GM21390 (cell line): ENCODE data around the gene NXN.
"Not testable (repeated sequence)": the region's sequence is repeated elsewhere in the genome, so short reads cannot be mapped to it uniquely, and the experiment has no call there.

Experiments used
- ATAC-seq: cut with Tn5 transposase; IDR thresholded peaks from one replicate; pipeline ENCODE4 v1.9.1; 2021; ENCODE audit not compliant: unreplicated experiment

NXN gene

DNA sequence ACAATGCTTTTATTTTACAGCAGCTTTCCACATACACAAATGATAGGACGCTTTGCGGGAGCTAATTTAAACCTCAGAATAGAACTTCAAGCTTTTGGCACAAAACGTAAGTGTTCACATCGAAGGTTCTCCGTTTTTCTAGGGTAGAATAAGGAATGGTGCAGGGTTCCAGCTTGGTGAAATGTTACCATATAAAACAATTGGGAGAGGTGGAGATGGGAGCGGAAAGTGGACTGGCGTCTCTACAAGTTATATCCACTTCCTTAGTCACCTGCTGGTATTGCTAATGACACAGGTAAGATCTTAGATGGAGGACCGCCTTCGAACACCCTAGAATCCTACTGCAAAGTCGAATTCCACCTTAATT, 1.7 kb upstream of the NXN start:
- ATAC-seq, result no peak

DNA sequence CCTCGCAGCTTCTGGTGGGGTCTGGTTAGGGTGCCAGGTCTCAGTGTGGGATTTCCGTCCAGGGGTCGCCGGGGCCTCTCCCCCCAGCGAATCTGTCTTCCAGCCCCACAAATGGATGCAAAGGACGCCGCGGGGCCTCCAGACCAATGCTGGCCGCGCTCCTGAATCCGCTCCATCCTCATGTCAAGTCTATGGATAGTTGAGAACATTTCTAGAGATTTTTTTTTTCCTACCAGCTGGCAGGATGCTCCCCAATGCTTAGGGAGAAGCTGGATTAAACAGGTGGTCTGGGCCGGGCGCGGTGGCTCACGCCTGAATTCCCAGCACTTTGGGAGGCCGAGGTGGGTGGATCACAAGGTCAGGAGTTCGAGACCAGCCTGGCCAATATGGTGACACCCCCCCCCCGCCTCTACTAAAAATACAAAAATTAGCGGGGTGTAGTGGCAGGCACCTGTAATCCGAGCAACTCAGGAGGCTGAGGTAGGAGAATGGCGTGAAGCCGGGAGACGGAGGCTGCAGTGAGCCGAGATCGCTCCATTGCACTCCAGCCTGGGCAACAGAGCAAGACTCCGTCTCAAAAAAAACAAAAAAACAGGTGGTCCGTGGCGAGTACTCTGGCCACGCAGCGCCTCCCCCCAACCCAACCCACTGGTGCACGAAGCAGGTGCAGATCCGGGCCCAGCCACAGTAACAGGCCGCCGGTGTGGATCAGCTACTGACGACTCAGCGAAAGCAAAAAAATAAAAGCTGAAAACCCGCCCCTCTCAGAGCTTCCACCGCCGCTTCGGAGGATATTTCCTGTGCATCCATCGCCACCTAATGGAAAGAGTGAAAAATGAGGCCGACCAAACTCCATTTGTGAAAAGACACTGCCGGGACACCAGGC, 1.1 kb upstream of the NXN start:
- ATAC-seq, result no peak

DNA sequence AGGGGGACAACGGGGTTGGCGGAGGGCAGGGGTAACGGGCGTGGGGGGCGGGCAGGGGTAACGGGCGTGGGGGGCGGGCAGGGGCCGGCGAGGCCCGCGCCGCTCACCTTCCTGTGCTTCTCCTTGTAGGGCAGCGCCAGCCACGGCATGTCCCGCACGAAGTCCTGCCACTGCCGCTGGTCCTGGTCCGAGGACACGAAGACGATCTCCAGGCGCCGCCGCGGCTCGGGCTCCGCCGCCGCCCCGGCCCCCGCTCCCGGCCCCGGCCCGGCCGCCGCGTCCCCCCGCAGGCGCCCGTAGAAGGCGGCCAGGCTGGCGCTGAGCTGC, 401 bp downstream of the NXN start:
- no peak for ATAC-seq

DNA sequence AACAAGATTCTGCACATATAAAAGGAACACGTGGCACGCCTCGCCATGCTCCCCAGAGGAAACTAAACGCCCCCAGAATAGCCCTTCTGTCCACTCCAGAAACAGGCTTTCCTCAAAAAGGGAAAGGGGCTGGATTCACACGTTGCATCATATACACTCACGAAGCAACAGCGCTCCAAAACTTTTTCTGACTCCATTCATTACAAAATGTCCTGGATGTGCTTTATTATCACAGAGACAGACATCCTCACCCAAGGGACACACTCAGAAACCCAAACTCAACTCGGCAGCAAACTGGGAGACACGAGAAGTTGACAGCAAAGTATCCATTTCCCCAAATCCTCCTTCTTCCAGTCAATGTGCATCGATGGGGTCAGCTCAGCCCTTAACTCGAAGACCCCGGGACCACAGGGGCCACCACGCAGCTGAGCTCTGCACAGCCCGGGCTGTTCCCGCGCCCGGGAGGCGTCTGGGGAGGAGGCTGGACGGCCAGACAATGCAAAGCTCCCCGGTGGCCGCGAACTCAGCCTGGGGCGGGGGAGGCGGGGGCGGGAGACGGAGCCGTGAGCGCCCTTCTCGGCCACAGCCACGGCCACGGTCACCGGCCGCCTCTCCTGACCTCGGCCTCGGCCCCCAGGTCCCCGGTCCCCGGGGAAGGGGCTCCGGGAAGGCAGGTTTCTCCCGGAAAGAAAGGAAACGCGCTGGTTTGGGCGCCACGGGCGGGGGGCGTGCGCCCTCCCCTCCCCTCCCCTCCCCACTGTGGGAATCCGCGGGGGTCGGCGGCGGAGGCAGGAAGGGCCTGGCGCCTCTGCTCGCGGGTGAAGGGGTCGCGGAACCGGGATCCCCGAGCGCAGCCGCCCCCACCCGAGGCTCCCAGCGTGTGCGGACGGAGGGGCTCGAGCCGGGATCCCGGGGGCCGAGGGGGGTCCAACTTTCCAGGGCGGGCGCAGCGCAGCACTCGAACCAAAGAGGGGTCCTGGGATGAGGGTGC, 1.2 kb downstream of the NXN start:
- ATAC-seq, result no peak

DNA sequence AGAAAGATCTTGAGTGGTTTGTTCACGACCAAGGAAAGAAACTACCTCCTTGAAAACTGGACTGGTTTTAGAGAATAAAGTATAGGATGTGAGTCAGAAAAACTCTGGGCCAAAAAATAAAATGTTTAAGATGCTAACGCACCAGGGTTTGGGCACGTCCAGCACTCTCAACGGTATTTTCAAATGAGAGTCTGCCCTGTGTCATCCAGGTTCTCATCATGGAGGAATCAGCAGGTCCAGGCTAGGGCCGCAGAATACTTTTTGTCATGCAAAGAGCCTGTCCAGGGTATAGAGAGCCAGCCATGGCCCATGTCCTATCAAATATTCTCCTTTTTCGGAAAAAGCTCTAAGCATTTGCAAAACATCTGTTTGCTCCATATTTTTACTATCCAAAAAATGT, 2.4 kb downstream of the NXN start:
- no peak for ATAC-seq

DNA sequence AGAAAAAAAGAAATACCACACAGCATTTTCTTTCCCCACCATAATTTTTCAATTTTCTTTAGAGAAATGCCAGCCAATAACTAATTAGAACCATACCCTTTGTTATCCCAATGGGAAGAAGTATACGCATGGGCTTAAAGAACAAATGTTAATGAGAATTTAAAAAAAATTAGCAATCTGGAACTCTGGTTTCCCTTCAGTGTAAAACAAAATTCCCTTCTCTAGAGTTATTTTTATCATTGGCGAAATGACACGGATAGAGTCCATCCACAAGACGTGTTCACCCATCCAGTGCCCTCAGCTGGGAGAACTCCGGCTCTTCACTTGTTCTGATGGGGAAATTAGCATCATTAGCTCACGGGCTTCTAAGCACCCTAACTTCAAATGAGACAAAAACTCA, 3.3 kb downstream of the NXN start:
- no peak for ATAC-seq

DNA sequence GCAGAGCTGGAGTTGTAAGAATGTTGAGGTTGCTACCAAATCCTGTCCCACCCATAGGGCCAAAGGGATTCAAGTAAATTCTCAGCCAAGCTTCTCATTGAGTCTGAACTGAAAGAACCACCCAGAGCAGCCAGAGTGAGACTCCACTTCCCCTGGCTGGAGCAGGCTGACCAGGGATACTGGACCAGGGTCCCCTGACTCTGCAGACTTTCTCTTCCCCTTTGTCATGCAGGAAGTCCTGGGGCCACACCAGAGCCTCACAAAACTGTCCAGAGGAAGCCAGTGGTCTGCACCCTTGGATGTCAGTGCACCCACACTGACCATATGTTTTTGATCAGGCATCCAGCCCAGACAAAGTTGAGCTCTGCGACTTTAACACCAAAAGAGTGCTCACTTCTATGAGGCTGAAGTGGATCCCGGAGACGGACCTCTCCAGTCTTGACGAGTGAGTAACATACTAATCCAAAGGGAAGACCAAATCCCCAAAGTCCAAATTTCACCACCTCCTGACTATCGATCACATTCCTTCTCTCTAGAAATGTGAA, 4.1 kb downstream of the NXN start:
- ATAC-seq, result no peak

DNA sequence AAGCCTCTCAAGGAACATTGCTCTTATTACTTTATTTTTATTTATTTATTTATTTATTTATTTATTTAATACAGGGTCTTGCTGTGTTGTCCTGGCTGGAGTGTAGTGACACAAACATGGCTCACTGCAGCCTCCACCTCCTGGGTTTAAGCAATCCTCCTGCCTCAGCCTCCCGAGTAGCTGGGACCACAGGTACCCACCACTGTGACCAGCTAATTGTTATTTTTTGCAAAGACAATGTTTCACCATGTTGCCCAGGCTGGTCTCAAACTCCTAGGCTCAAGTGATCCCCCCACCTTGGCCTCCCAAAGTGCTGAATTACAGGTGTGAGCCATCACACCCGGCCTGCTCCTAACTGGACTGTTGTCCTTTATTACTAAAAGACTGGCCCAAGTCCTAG, 4.8 kb downstream of the NXN start:
- not testable (repeated sequence) for ATAC-seq

DNA sequence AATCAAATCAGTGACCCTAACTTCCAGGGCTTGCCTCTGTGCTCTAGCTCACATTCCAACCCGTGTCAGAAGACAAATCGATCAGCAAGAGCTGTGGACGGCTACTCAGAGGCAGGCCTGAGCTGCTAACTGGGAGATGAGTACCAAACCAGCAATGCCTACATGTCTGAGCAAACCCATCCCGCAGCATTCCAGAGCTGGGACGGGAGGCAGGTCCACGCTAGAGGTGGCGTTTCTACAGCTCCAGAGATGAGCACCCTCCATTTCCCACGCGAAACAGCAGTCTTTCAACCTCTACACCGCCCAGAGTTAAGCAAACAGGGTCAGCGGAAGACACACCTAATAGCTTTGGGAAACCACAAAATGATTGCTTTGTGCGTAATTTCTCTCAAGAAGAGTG, 6.5 kb downstream of the NXN start:
- ATAC-seq, result no peak

DNA sequence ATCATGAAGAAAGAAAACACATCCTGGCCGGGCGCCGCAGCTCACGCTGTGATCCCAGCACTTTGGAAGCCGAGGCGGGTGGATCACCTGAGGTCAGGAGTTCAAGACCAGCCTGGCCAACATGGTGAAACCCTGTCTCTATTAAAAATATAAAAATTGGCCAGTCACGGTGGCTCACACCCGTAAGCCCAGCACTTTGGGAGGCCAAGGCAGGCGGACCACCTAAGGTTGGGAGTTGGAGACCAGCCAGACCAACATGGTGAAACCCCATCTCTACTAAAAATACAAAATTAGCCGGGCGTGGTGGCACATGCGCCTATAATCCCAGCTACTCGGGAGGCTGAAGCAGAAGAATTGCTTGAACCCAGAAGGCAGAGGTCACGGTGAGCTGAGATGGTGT, 7.7 kb downstream of the NXN start:
- ATAC-seq, result not testable (repeated sequence)

DNA sequence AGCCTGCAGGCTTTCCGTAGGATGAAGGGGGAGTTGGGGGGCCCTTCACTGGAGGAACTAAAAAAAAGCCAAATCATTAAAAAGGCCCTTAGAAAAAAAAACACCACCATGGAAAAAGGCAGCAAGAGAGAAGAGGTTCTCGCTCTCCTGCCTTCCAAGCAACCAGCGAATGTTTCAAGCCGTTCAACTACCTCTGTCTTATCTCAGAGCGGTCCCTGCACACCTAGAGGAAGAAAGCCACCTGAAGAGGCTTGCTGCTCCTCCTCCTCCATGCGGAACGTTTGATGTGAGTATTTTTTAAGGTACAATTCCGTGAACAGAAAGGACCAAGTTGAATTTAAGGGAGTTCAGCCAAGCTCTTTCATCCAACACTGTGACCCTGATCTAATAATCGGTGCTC, 9.2 kb downstream of the NXN start:
- ATAC-seq, result no peak

DNA sequence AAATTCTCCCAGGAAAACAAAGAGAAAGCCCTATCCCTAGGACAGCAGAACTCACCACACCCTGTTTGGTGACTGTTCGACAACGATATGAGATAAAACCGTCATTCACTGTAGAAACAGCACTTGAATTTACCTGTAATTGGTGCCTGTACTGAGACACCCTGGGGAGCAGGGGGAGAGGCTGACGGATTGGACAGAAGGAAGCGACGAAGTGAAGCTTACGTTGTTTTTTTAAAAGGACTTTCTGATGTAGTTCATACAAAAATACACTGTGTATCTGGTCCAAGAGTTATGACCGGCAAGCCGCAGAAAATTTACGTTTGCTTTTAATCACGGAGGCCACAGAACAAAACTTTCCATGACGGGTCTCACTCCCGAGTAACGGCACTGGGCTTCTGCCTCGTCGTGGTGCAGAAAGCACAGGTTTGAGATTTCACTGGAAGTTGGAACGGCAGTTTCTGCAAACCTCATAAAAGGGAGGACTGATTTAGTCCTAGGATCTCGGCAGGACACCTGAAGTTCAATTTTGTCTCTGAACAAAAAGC, 9.7 kb downstream of the NXN start:
- no peak for ATAC-seq

DNA sequence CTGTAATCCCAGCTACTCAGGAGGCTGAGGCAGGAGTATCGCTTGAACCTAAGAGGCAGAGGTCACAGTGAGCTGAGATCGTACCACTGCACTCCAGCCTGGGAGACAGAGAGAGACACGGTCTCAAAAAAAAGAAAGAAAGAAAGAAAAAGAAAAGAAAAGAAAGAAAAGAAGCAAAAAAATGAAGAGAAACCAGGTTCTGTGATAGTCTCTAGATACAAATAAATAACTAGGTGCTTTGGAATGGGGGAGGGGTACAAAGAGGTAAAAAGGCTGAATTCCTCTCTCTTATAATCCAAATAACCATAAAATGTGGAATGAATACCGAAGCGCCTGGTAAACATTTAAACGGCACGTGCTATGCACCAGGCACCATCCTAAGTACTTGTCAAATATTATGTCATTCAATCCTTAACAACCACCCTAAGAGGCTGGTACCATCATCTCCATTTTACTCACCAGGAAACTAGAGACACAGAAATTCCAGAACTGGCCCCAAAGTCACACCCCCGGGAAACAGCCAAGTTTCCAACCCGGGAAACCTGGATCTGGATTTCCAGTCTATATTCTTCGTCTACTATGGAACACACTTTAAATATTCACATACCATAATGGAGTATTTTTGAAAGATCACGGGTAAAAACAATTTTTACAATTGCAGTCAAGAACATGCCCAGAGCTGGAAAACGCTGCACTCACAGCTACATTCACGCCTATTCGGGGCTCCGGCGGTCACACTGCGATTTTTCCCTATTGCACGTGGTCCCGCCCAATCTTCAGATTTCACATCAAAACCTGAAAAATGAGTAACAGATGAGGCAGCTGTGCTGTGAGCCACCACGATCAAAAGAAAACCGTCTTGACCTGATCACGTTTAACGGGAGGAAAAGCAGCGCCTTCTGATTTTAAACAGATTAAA, 10.5 kb downstream of the NXN start:
- ATAC-seq, result no peak

DNA sequence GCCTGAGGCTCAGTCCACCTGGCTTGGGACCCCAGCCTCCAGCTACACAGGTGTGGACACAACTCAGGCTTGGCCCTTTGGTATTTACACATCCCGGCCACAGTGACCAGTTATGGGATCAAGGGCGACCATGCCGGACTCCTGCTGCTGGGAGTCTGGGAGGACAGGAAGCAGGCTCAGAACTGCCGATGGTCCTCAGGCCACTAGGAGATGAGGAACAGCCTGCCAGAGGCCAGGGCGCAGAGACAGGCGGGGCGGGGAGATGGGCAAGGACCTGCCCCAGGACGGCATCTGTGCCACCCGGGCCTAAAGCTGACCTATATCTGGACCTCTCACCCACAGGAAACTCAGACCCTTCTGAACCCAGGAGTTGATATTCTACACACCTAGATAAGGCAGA, 12.5 kb downstream of the NXN start:
- ATAC-seq, result no peak

DNA sequence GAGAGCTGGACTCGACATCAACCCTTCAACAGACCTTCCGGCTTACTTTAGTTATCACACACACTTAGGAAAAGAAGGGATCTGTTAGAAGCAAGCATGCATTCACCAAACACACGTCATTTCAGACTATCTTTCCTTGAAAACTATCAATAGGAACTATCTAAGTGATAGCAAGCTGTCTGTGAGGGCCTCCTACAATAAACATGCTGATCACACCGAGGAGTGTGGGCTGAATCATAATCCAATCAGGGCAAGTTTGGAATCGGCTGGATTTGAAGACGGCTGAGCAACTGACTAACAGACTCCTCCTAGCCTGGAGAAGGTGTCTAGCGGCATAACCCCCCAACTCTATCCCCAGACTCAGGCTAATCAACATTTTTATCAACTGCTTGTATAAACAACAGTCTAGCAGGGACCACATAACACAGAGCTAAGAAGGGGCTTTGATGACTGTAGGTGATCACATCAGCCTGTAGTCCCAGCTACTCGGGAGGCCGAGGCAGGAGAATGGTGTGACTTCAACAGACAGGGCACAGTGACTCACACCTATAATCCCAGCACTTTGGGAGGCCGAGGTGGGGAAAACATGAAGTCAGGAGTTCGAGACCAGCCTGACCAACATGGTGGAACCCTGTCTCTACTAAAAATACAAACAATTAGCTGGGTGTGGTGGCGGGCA, 14.1 kb downstream of the NXN start:
- no peak for ATAC-seq

DNA sequence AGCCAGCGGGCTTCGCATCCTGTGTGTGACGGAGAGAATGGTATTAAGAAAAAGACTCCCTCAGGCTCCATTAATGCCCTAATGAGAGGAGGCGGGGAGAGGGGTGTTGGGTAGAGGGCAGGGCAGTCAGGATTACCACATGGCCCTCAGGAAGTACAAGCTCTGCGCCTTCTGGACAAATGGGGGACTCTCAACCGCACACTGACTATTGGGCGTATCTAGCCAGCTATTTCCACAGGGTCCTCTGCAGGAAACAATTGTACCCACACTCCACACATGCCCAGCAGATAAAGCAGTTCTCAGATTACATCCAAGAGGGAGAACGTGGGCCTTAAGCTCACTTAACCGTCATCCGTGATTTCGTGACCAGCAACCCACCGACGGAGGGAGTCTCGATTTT, 14.7 kb downstream of the NXN start:
- no peak for ATAC-seq

DNA sequence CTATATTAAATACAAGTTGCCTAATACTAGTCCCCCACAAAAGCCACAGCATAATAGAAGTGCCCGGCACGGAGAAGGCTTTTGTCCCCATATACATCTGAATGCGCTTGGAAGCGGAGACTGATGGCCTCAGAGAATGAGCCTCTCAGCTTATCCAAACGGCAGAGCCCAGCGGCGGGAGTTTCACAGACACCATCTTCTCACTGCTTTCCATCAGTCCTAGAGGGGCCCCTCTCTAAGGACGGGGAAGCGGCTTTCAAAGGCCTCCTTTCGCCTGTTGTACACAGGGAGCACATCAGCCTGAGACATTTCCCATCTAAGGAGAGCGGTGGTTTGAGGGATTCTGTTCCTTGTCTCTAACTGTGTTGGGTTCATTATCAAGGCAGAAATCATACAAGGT, 16.9 kb downstream of the NXN start:
- no peak for ATAC-seq

DNA sequence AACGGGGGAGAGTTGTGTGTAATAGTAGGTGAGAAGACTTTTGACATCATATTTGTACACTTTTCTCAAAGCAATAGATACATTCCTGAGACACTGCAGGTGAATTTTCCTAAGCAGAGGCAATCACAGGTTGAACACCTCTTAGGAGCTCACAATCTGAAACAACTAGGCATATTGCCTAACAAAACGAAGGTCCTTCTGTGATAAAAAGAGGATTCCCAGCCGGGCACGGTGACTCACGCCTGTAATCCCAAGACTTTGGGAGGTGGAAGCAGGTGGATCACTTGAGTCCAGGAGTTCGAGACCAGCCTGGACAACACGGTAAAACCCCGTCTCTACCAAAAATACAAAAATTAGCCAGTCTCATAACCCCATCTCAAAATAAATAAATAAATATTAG, 17.4 kb downstream of the NXN start:
- ATAC-seq, result no peak

DNA sequence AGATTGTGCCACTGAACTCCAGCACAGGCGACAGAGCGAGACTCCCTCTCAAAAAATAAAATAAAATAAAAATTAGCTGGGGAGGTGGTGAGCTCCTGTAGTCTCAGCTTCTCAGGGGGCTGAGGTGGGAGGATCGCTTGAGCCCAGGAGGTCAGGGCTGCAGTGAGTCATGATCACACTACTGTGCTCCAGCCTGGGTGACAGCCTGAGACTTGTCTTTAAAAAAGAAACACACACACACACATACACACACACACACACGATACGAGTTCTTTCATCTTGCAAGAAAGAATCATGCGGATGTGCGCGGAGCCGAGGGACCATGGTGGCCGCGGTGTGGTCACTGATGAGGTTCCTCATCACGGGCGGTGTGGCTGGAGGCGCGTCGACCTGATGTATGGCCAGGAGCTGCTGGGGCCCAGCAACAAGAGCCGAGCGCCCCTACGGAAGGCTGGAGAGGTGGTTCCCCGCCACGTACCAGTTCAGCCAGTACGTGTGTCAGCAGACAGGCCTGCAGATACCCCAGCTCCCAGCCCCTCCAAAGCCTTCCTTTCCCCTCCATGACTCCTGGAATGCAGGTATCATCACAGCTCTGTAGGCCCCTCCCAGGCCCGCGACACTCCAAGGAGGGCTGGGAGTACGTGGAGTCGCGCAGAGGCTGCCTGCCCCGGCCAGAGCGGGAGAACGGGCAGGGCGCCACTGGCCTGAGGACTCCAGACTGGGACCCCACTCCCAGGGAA, 20.7 kb downstream of the NXN start:
- no peak for ATAC-seq
